GM12878 (cell line): ENCODE data around the gene C9orf50. TPM values are rescaled to one million over a fixed set of nuclear protein-coding genes. Genes with fewer than 3 reads are reported as not detected.

Source experiments
- ATAC-seq: fragments of 200-7000 bp; cut with Tn5 transposase; 3 replicates; pipeline ENCODE4 v1.9.1; 2020; ENCODE audit warnings: mild to moderate bottlenecking, moderate library complexity
- BruUV-seq: library from RNA; stranded (reverse); fragments of 400-500 nt; replicated peaks from 2 replicates; lab custom pipeline; 2021; lab: Mats Ljungman, UMichigan
- CTCF ChIA-PET: fragments of 300-600 bp; sonication (Branson Sonifier 250); formaldehyde crosslinking; extraction: SDS; loops from one replicate; lab custom pipeline; 2021; ENCODE audit warnings: inconsistent platforms; lab: Yijun Ruan, JAX
- POLR2A ChIA-PET: fragments of 350-600 bp; formaldehyde crosslinking; extraction: SDS; loops from one replicate; lab custom pipeline; 2021; ENCODE audit warnings: inconsistent platforms; lab: Charles Lee
- RAD21 ChIA-PET: fragments of 300-600 bp; sonication (Branson Sonifier 250); formaldehyde crosslinking; loops from one replicate; lab custom pipeline; 2023; ENCODE audit warnings: antibody characterized with exemption; ENCODE audit not compliant: unreplicated experiment; lab: Charles Lee
- SMC1A ChIA-PET: fragments of 300-600 bp; sonication (Branson Sonifier 250); formaldehyde crosslinking; loops from one replicate; lab custom pipeline; 2023; ENCODE audit not compliant: unreplicated experiment, uncharacterized antibody; lab: Charles Lee
- DNase-seq: peaks from one replicate; pipeline ENCODE4 v3.0.0-alpha.2; 2011; ENCODE audit warnings: low read depth, low spot score
- FAIRE-seq: peaks from 3 replicates; lab custom pipeline; 2011; peaks lifted over from hg19 to GRCh38; lab: Jason Lieb, UNC
- H2AFZ ChIP-seq: 2 replicates; pipeline ENCODE4 v1.6.0; 2011; ENCODE audit warnings: low read depth, low read length, control low read depth; ENCODE audit not compliant: control insufficient read depth
- H3K27ac ChIP-seq: 2 replicates; pipeline ENCODE4 v1.5.1; 2011; ENCODE audit warnings: control low read depth; ENCODE audit not compliant: control insufficient read depth, insufficient read depth
- H3K27me3 ChIP-seq, 2 experiments: replicated peaks in 1 of 2; 2 replicates each; pipeline versions ENCODE4 v1.6.0 to v1.6.1; 2011; ENCODE audit warnings: low read length in 1 of 2; ENCODE audit not compliant: control insufficient read depth in 2 of 2, insufficient read depth in 2 of 2
- H3K36me3 ChIP-seq, 2 experiments: 2 replicates each; pipeline ENCODE4 v1.5.1; 2011; ENCODE audit warnings: low read length in 1 of 2; ENCODE audit not compliant: control insufficient read depth in 2 of 2, insufficient read depth in 2 of 2
- H3K4me1 ChIP-seq: 2 replicates; pipeline ENCODE4 v1.6.1; 2011; ENCODE audit warnings: mild to moderate bottlenecking, low read length, moderate library complexity, mixed read lengths; ENCODE audit not compliant: control insufficient read depth, insufficient read depth
- H3K4me2 ChIP-seq: 2 replicates; pipeline ENCODE4 v1.6.0; 2011; ENCODE audit warnings: control low read depth; ENCODE audit not compliant: control insufficient read depth, insufficient read depth
- H3K4me3 ChIP-seq: fragments of 200-600 bp; sonication (generic); 2 replicates; pipeline ENCODE4 v1.5.1; 2016
- H3K79me2 ChIP-seq: 2 replicates; pipeline ENCODE4 v1.6.0; 2011; ENCODE audit warnings: low read length; ENCODE audit not compliant: control insufficient read depth, insufficient read depth
- H3K9ac ChIP-seq: 2 replicates; pipeline ENCODE4 v1.8.0; 2011; ENCODE audit warnings: low read length, control low read depth, mixed read lengths; ENCODE audit not compliant: control insufficient read depth, insufficient read depth
- H3K9me3 ChIP-seq: replicated peaks from 3 replicates; pipeline ENCODE4 v1.5.1; 2011; ENCODE audit warnings: mild to moderate bottlenecking, low read length; ENCODE audit not compliant: control insufficient read depth, insufficient read depth
- H4K20me1 ChIP-seq: 2 replicates; pipeline ENCODE4 v1.6.0; 2011; ENCODE audit not compliant: control insufficient read depth, insufficient read depth
- EGR1 ChIP-seq, 2 experiments: IDR thresholded peaks; 1 replicate in 1 of 2; 2 replicates in 1 of 2; pipeline ENCODE4 v1.6.1; 2011 to 2012; ENCODE audit warnings: low read depth in 2 of 2, low read length in 2 of 2, borderline replicate concordance in 1 of 2, mild to moderate bottlenecking in 1 of 2, moderate library complexity in 1 of 2
- ETV6 ChIP-seq, 2 experiments: fragments of 450-650 bp in 1 of 2; IDR thresholded peaks in 1 of 2; conservative IDR thresholded peaks in 1 of 2; 2 replicates each; pipeline ENCODE4 v1.6.1; 2014; ENCODE audit warnings: antibody characterized with exemption in 1 of 2, borderline replicate concordance in 1 of 2, low read depth in 1 of 2, mild to moderate bottlenecking in 1 of 2, moderate library complexity in 1 of 2
- NR2F1 ChIP-seq: fragments of 450-650 bp; conservative IDR thresholded peaks from 2 replicates; pipeline ENCODE4 v1.6.1; 2017; ENCODE audit warnings: mild to moderate bottlenecking
- PML ChIP-seq: IDR thresholded peaks from 2 replicates; pipeline ENCODE4 v1.6.1; 2012; ENCODE audit warnings: low read length, inconsistent platforms
- POLR2AphosphoS2 ChIP-seq: IDR thresholded peaks from 2 replicates; pipeline ENCODE4 v1.6.1; 2011; ENCODE audit warnings: low read depth, mild to moderate bottlenecking, low read length, improper control_type of control experiment, moderate library complexity
- POU2F2 ChIP-seq: IDR thresholded peaks from 3 replicates; pipeline ENCODE4 v1.6.1; 2011; ENCODE audit warnings: low read depth, mild to moderate bottlenecking, low read length, borderline replicate concordance
- RCOR1 ChIP-seq: conservative IDR thresholded peaks from 2 replicates; pipeline ENCODE4 v1.6.1; 2012; ENCODE audit warnings: low read depth, low read length, improper control_type of control experiment
- SIN3A ChIP-seq: IDR thresholded peaks from 2 replicates; pipeline ENCODE4 v1.6.1; 2012; ENCODE audit warnings: low read depth, low read length, improper control_type of control experiment
- SREBF1 ChIP-seq: IDR thresholded peaks from 2 replicates; pipeline ENCODE4 v1.6.1; 2012; ENCODE audit warnings: mild to moderate bottlenecking, low read length
- STAT3 ChIP-seq: IDR thresholded peaks from 2 replicates; pipeline ENCODE4 v1.6.1; 2011; ENCODE audit warnings: low read depth, low read length, improper control_type of control experiment
- SUZ12 ChIP-seq: fragments of 200-600 bp; sonication (generic); IDR thresholded peaks from one replicate; pipeline ENCODE4 v1.6.1; 2018; ENCODE audit warnings: antibody characterized with exemption, mild to moderate bottlenecking; ENCODE audit not compliant: unreplicated experiment
- TCF3 ChIP-seq: IDR thresholded peaks from 2 replicates; pipeline ENCODE4 v1.6.1; 2012; ENCODE audit warnings: low read depth, mild to moderate bottlenecking, low read length, borderline replicate concordance; ENCODE audit not compliant: insufficient read depth
- WGBS: methylation state at CpG from one replicate; pipeline ENCODE4 v1.1.6; 2016; ENCODE audit warnings: low lambda C conversion rate; ENCODE audit not compliant: insufficient replicate concordance, insufficient coverage; ENCODE audit errors: missing lambda C conversion rate; 5-methylcytosine and 5-hydroxymethylcytosine counted together
- in situ Hi-C: fragments of 300-500 bp; cut with MboI; formaldehyde crosslinking; loops from 9 replicates; pipeline ENCODE4 v1.14.3; 2018; ENCODE audit warnings: mixed read lengths
- intact Hi-C: fragments of 100-400 bp; cut with micrococcal nuclease; formaldehyde crosslinking; loops from one replicate; pipeline ENCODE4 v1.14.2; 2022; ENCODE audit not compliant: unreplicated experiment
- polyA plus RNA-seq, 11 experiments: library from polyadenylated mRNA; depleted of rRNA in 4 of 11; unstranded in 6 of 11; stranded (reverse) in 5 of 11; fragments of >200 nt; fragmentation: Nextera tagmentation in 4 of 11; fragmentation: Illumina TruSeq in 1 of 11; extraction: Ambion mirVana in 4 of 11; extraction: Trizol in 1 of 11; gene quantifications; 1 replicate in 1 of 11; 2 replicates in 10 of 11; pipeline versions ENCODE4 v1.2.1 to v1.2.3, GENCODE V29; 2011 to 2016; ENCODE audit warnings: inconsistent platforms in 2 of 11, missing spikeins in 2 of 11, low read depth in 1 of 11
- total RNA-seq, 4 experiments: library from RNA; depleted of rRNA in 3 of 4; stranded (reverse); fragments of >200 nt in 3 of 4; fragmentation: Illumina TruSeq in 1 of 4; extraction: Trizol in 1 of 4; gene quantifications; 2 replicates each; pipeline versions ENCODE4 v1.2.1 to v1.2.3, GENCODE V29; 2013 to 2021
- TF ChIP-seq, protein P1 (sequence below): fragments of 450-650 bp; IDR thresholded peaks from 2 replicates; pipeline ENCODE4 v1.6.1; 2018; ENCODE audit warnings: borderline replicate concordance, mild to moderate bottlenecking; ENCODE audit not compliant: partially characterized antibody

The C9orf50 gene
- total and polyA plus RNA-seq, 10 of the 15 experiments (the other 5 are each of a cell fraction or from before 2014, with no cell fraction given) = not detected

DNA sequence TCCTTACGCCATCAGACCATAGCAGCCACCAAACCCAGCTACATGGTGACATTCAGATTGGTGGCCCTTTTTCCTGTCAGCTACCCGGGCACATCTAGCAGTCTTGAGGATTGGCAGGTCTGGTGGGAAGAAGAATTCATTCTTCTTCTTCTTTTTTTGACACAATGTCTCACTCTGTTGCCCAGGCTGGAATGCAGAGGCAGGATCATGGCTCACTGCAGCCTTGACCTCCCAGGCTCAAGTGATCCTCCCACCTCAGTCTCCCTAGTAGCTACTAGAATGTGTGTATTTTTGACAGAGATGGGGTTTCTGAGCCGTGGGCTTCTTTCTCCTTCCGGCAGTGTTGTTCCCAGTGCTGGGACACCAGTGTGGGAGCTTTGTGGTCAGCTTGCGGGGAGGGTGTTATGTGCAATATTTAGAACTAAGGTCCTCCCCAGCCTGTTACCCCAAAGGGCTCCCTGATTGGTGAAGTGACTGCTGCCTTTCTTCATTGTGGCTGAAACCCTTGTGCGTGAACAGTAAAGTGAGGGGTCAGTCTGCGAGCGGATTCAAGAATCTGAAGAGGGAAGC lies 8.4 kb upstream of the C9orf50 start:
- POLR2A ChIA-PET = interaction anchor here (1.5 kb wide), 1 partner anchor 10 kb away, joined by 3 read pairs; no protein-coding TSS in a partner anchor
- CTCF ChIA-PET = interaction anchor here (0.6 to 1.2 kb wide), 2 partner anchors 455 to 498 kb away, joined by 3 to 5 read pairs; no protein-coding TSS in a partner anchor
- RAD21 ChIA-PET = interaction anchor here (1.1 kb wide), 1 partner anchor 498 kb away, joined by 3 read pairs; no protein-coding TSS in a partner anchor
- FAIRE-seq = no peak
- Histone ChIP-seq H4K20me1 (no peaks in the 10 kb centered on the region; the same call in 1 of the 2 replicates), H3K36me3 (peaks cover 9% of the 10 kb centered on the region in 2 experiments; a peak in 3 of 4 replicates), H3K9me3 (no peaks in the 10 kb centered on the region), H3K4me3 (0 out of 2 replicates have a peak overlapping the region, but pooled peaks have one; percentile 6), H3K27ac (no peak overlapping the region), H3K27me3 (no peaks in the 10 kb centered on the region), H3K4me2 (peak overlapping the region; percentile 54; the same call in 1 of the 2 replicates), H3K4me1 (peaks cover 18% of the 10 kb centered on the region), H3K9ac (no peak overlapping the region; the same call in 1 of the 2 replicates), H2AFZ (no peak overlapping the region), H3K79me2 (peaks cover 55% of the 10 kb centered on the region)
- no peak for ATAC-seq
- TF ChIP-seq NR2F1 (no peak), STAT3 (no peak), TCF3 (no peak), PML (no peak), POU2F2 (no peak), SUZ12 (no peak), ETV6 (conservative IDR thresholded peaks at IDR 0.05 in 1 of 2, IDR thresholded peaks at IDR 0.05 in 1 of 2; ENCODE audit: borderline replicate concordance in 1 of 2, low read depth in 1 of 2) (no peak), EGR1 (IDR thresholded peaks at IDR 0.05; ENCODE audit: borderline replicate concordance in 1 of 2, low read depth in 2 of 2, low read length in 2 of 2) (no peak), SIN3A (no peak), SREBF1 (no peak), POLR2AphosphoS2 (no peak), RCOR1 (no peak)
- TF ChIP-seq, protein P1, sequence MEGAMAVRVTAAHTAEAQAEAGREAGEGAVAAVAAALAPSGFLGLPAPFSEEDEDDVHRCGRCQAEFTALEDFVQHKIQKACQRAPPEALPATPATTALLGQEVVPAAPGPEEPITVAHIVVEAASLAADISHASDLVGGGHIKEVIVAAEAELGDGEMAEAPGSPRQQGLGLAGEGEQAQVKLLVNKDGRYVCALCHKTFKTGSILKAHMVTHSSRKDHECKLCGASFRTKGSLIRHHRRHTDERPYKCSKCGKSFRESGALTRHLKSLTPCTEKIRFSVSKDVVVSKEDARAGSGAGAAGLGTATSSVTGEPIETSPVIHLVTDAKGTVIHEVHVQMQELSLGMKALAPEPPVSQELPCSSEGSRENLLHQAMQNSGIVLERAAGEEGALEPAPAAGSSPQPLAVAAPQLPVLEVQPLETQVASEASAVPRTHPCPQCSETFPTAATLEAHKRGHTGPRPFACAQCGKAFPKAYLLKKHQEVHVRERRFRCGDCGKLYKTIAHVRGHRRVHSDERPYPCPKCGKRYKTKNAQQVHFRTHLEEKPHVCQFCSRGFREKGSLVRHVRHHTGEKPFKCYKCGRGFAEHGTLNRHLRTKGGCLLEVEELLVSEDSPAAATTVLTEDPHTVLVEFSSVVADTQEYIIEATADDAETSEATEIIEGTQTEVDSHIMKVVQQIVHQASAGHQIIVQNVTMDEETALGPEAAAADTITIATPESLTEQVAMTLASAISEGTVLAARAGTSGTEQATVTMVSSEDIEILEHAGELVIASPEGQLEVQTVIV = no peak
- intact Hi-C loops (no loop called here), in situ Hi-C loops (no loop called here)
- no peak for DNase-seq
- no TSS peak for BruUV-seq
- WGBS = 85% methylated on average over 8 of the region's 8 CpGs
- SMC1A ChIA-PET = interaction anchor here (1.4 kb wide), 1 partner anchor 498 kb away, joined by 3 read pairs; no protein-coding TSS in a partner anchor
